ENCODE results near the gene CHRNA5. TPM values are rescaled to one million over a fixed set of nuclear protein-coding genes. Genes with fewer than 3 reads are reported as not detected.

Gene CHRNA5
- total RNA-seq, 2 donors from 2014 or later = 0.39 to 0.65 TPM

GRCh38 chr15:78618064-78618463 is 52.7 kb downstream of the CHRNA5 start:
- H3K27me3 Mint-ChIP-seq = peaks cover 49% of the 10 kb centered on the region
- peaks cover 4% of the 10 kb centered on the region for H3K36me3 Mint-ChIP-seq (ENCODE audit: low read depth)
- no peak for DNase-seq
- H3K4me1 Mint-ChIP-seq = peaks cover 5% of the 10 kb centered on the region
- H3K4me3 Mint-ChIP-seq = no peak overlapping the region
- no peak for ATAC-seq
- H3K27ac Mint-ChIP-seq = no peak overlapping the region
- no peaks in the 10 kb centered on the region for H3K9me3 ChIP-seq (ENCODE audit: control insufficient read depth, low read length, poor library complexity, severe bottlenecking)

DNA sequence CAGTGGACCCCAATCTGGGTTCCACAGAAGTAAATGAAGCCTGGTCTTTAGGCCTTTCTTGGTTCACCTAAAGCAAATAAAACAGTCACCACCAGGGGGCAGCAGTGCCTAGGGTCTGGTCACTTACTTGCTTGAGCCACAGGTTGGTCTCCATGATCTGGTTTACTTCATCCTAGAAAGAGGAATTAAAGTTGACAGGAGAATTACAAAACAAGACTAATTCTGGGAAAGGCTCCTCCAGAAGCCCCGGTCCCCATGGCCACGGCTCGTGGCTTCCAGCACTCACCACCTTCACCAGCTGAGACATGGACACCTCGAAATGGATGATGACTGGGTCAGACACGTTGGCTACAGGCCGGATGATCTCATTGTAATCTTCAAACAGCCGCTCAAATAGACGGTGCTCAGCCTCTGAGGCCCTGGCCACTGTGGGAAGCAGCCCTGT is 53.2 kb downstream of the CHRNA5 start:
- Mint-ChIP-seq H3K27me3 (peaks cover 54% of the 10 kb centered on the region), H3K4me3 (no peak overlapping the region), H3K36me3 (ENCODE audit: low read depth) (peaks cover 4% of the 10 kb centered on the region), H3K4me1 (peaks cover 5% of the 10 kb centered on the region), H3K27ac (no peak overlapping the region)
- ATAC-seq (peak; percentile 45), DNase-seq (peak; percentile 53 to 77 (median 63))
- no peaks in the 10 kb centered on the region for H3K9me3 ChIP-seq (ENCODE audit: control insufficient read depth, low read length, poor library complexity, severe bottlenecking)

- DNase-seq (no peak), ATAC-seq (no peak)
- H3K9me3 ChIP-seq (ENCODE audit: control insufficient read depth, low read length, poor library complexity, severe bottlenecking) = no peaks in the 10 kb centered on the region
- no peak overlapping the region for H3K27ac Mint-ChIP-seq
- H3K4me1 Mint-ChIP-seq = peaks cover 5% of the 10 kb centered on the region
- no peak overlapping the region for H3K4me3 Mint-ChIP-seq
- peaks cover 62% of the 10 kb centered on the region for H3K27me3 Mint-ChIP-seq
- H3K36me3 Mint-ChIP-seq (ENCODE audit: low read depth) = peaks cover 6% of the 10 kb centered on the region
Measured at GRCh38 chr15:78619022-78619950, 54.0 kb downstream of the CHRNA5 start.

DNA sequence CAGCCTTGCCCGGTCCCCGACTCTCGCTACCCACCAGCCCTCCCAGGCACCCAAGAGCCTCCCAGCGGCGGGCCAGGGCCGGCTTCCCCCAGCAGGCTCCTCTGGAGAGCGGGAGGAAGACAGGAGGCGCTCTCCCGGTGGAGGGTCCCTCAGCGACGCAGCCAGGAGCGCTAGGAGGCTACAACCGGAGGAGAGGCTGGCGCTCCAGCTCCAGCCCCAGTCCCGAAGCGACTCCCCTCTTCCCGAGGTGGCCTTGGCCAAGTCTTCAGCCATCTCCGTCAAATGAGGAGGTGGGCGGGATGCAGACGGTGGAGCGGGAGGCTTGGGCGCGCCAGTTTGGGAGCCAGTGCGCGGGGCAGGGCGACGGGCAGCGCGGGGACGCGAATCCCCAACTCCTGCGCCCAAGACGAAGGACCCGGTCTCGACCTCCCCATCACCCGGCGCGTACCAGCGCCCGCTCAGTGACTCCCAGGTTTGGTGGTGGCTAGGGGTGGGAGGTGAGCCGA is 54.8 kb downstream of the CHRNA5 start:
- H3K4me1 Mint-ChIP-seq = peaks cover 3% of the 10 kb centered on the region
- ATAC-seq = no peak
- peaks cover 70% of the 10 kb centered on the region for H3K27me3 Mint-ChIP-seq
- H3K4me3 Mint-ChIP-seq = no peak overlapping the region
- peaks cover 7% of the 10 kb centered on the region for H3K36me3 Mint-ChIP-seq (ENCODE audit: low read depth)
- no peak for DNase-seq
- H3K9me3 ChIP-seq (ENCODE audit: control insufficient read depth, low read length, poor library complexity, severe bottlenecking) = no peaks in the 10 kb centered on the region
- H3K27ac Mint-ChIP-seq = no peak overlapping the region

DNA sequence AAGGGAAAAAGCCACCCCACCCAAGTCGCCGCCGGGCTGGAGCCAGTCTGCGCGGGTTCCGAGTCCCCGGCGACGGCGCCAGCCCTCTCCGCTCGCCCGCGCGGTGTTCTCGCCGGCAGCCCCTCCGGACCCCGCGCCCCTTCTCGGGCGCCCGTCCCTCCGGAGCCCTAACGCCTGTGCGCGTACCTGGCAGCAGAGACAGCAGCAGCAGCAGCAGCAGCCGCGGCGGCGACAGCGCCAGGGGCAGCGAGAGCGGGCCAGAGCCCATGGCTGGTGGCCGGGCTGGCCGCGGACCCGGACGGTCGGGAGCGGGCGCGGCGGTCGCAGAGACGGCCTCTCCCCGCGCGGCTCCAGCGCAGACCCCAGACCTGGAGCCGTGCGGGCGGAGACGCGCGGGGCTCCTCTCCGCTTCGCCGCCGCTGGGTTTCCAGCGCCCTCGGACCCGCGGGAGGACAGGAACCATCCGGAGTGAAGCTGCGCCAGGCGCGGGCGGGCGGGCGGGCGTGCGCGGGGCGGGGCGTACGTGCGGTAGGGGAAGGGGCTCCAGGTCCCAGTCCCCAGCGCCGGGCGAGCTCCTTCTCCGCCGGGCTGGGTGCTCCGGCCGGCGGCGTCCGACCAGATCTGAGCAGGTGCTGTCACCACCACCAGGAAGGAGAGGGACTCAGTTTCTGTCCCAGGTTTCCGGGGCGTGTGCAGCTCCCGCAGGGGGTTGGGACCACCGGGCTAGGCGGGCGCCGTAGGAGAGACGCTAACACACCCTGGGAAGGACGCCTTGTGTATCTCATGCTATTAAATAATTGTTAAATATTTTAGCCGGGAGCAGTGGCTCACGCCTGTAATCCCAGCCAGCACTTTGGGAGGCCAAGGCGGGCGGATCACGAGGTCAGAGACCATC is 55.5 kb downstream of the CHRNA5 start, which contains the start of gene CHRNA3:
Gene CHRNA3 (minus strand): TSS at position 470 of the 895 bp plus-strand sequence. CDS start 202 bp downstream, at position 268.
- Mint-ChIP-seq H3K36me3 (ENCODE audit: low read depth) (peaks cover 7% of the 10 kb centered on the region), H3K27me3 (peaks cover 74% of the 10 kb centered on the region), H3K27ac (no peak within 1 kb of the TSS), H3K4me1 (peaks cover 3% of the 10 kb centered on the region), H3K4me3 (peak within 1 kb of the TSS; percentile 53)
- DNase-seq = no peak
- no peaks in the 10 kb centered on the region for H3K9me3 ChIP-seq (ENCODE audit: control insufficient read depth, low read length, poor library complexity, severe bottlenecking)
- ATAC-seq = no peak

- DNase-seq (no peak), ATAC-seq (no peak)
- Mint-ChIP-seq H3K27me3 (peaks cover 80% of the 10 kb centered on the region), H3K27ac (no peak overlapping the region), H3K4me1 (peaks cover 3% of the 10 kb centered on the region), H3K4me3 (no peak overlapping the region), H3K36me3 (ENCODE audit: low read depth) (peaks cover 3% of the 10 kb centered on the region)
- no peaks in the 10 kb centered on the region for H3K9me3 ChIP-seq (ENCODE audit: control insufficient read depth, low read length, poor library complexity, severe bottlenecking)
Measured at GRCh38 chr15:78621810-78622402, 56.6 kb downstream of the CHRNA5 start.

GRCh38 chr15:78623786-78624497 is 58.6 kb downstream of the CHRNA5 start:
- DNase-seq = no peak
- peaks cover 85% of the 10 kb centered on the region for H3K27me3 Mint-ChIP-seq
- no peak overlapping the region for H3K4me3 Mint-ChIP-seq
- ATAC-seq = no peak
- H3K4me1 Mint-ChIP-seq = peaks cover 3% of the 10 kb centered on the region
- peak overlapping the region; percentile 60 for H3K27ac Mint-ChIP-seq
- peaks cover 3% of the 10 kb centered on the region for H3K36me3 Mint-ChIP-seq (ENCODE audit: low read depth)
- H3K9me3 ChIP-seq (ENCODE audit: control insufficient read depth, low read length, poor library complexity, severe bottlenecking) = no peaks in the 10 kb centered on the region

DNA sequence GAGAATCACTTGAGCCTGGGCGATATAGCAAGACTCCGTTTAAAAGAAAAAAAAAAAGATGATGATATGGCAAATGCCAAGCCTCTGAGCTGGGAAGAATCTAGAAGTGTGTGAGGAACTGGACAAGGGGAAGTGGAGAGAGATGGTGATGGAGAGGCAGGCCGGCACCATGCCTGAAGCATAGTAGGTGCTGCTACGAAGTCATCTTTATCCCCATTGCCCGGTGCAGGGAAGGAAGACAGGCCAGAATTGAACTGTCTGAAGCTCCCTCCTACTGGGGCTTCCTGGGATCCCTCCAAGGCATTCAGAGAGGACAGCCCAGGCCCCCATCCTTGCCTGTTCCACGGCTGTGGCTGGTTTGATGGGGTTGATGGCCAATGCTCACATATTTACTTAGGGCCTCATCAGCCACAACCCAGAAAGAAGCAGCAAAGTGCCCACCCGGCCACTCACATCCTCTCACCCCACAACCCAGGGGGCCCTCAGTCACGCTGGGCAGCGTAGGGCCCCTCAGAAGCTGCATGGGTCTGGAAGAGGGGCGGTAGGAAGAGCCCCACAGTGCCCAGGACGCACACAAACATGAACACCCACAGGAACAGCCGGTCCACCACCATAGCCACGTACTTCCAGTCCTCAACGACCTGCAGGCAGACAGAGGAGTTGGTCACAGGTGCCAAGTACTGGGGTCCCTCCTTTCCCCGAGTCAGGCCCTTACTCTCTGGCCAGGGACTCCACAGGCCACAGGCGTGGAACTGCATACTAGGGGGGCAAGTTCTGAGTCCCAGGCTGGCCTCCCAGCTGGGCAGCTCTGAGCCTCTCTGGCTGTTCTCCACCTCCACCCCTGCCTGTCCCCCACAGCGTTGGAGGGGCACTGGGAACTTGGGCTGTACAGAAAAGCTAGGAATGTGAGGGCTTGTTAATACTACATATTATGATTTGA is 59.6 kb downstream of the CHRNA5 start:
- Mint-ChIP-seq H3K4me1 (peaks cover 3% of the 10 kb centered on the region), H3K27me3 (peaks cover 85% of the 10 kb centered on the region), H3K36me3 (ENCODE audit: low read depth) (peaks cover 3% of the 10 kb centered on the region), H3K4me3 (no peak overlapping the region), H3K27ac (peak overlapping the region; percentile 60)
- no peak for ATAC-seq
- no peaks in the 10 kb centered on the region for H3K9me3 ChIP-seq (ENCODE audit: control insufficient read depth, low read length, poor library complexity, severe bottlenecking)
- no peak for DNase-seq

GRCh38 chr15:78625606-78626280 is 60.4 kb downstream of the CHRNA5 start:
- ATAC-seq = no peak
- peaks cover 85% of the 10 kb centered on the region for H3K27me3 Mint-ChIP-seq
- no peaks in the 10 kb centered on the region for H3K9me3 ChIP-seq (ENCODE audit: control insufficient read depth, low read length, poor library complexity, severe bottlenecking)
- H3K4me3 Mint-ChIP-seq = no peak overlapping the region
- peaks cover 3% of the 10 kb centered on the region for H3K4me1 Mint-ChIP-seq
- DNase-seq = no peak
- H3K36me3 Mint-ChIP-seq (ENCODE audit: low read depth) = peaks cover 3% of the 10 kb centered on the region
- H3K27ac Mint-ChIP-seq = no peak overlapping the region

DNA sequence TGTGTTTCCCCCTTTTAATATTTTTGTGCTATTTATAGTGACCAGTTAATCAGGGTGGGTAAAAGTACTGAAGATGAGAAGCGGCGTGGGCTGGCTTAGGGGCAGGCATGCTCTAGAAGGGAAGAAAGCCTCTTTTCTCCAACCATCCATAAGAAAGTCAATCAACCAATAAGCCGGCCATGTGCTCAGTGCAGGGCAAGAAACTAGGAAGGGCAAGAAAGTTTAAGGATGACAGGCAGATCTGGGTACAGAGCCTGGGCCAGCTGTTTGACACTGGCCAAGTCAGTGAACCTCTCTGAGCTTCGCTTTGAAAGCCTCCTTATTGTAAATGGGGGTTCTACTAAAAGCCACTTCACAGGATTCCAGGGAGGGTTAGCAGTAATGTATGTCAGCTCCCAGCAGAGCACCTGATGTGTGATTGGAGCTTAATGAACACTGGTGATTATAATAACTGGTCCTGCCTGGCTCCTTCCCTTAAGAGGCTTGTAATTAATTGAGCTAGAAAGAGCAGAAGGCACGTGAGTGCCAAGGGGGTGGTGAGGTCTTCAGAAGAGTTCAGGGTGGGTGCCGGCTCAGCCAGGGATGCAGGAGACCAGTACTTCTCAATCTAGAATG is 61.2 kb downstream of the CHRNA5 start:
- peaks cover 3% of the 10 kb centered on the region for H3K36me3 Mint-ChIP-seq (ENCODE audit: low read depth)
- no peak for ATAC-seq

GRCh38 chr15:78627348-78627747 is 62.0 kb downstream of the CHRNA5 start:
- no peak overlapping the region for H3K27ac Mint-ChIP-seq
- H3K9me3 ChIP-seq (ENCODE audit: control insufficient read depth, low read length, poor library complexity, severe bottlenecking) = no peaks in the 10 kb centered on the region
- H3K4me3 Mint-ChIP-seq = no peak overlapping the region
- ATAC-seq (no peak), DNase-seq (no peak)
- peaks cover 3% of the 10 kb centered on the region for H3K36me3 Mint-ChIP-seq (ENCODE audit: low read depth)
- H3K27me3 Mint-ChIP-seq = peaks cover 78% of the 10 kb centered on the region
- H3K4me1 Mint-ChIP-seq = no peaks in the 10 kb centered on the region

More for the DNA sequence above, 61.2 kb downstream of the CHRNA5 start:
- Mint-ChIP-seq H3K27ac (no peak overlapping the region), H3K4me3 (no peak overlapping the region), H3K4me1 (peaks cover 3% of the 10 kb centered on the region), H3K27me3 (peaks cover 82% of the 10 kb centered on the region)
- H3K9me3 ChIP-seq (ENCODE audit: control insufficient read depth, low read length, poor library complexity, severe bottlenecking) = no peaks in the 10 kb centered on the region
- no peak for DNase-seq
